GM19455 (cell line): ENCODE data around the gene CLEC19A.
"Not testable (repeated sequence)": the region's sequence is repeated elsewhere in the genome, so short reads cannot be mapped to it uniquely, and the experiment has no call there.

ENCODE experiments used
- ATAC-seq: cut with Tn5 transposase; IDR thresholded peaks from one replicate; pipeline ENCODE4 v1.9.1; 2021; ENCODE audit not compliant: unreplicated experiment

The CLEC19A gene

GRCh38 chr16:19321186-19321585 lies 35.7 kb downstream of the CLEC19A start:
- not testable (repeated sequence) for ATAC-seq

GRCh38 chr16:19323596-19323995 lies 38.1 kb downstream of the CLEC19A start:
- ATAC-seq = no peak

GRCh38 chr16:19328364-19328763 lies 42.8 kb downstream of the CLEC19A start:
- ATAC-seq = no peak

- ATAC-seq = no peak
Observed at GRCh38 chr16:19329932-19330331, 44.4 kb downstream of the CLEC19A start.

GRCh38 chr16:19330841-19331397 lies 45.4 kb downstream of the CLEC19A start:
- ATAC-seq = no peak

GRCh38 chr16:19331794-19332193 lies 46.3 kb downstream of the CLEC19A start:
- ATAC-seq = no peak

GRCh38 chr16:19338335-19338734 lies 52.8 kb downstream of the CLEC19A start:
- no peak for ATAC-seq

- ATAC-seq = no peak
Observed at GRCh38 chr16:19344224-19344801, 58.8 kb downstream of the CLEC19A start.

GRCh38 chr16:19344980-19345379 lies 59.4 kb downstream of the CLEC19A start:
- ATAC-seq = no peak

GRCh38 chr16:19346335-19346922 lies 60.9 kb downstream of the CLEC19A start:
- ATAC-seq = no peak

- ATAC-seq = no peak
Observed at GRCh38 chr16:19348125-19348524, 62.6 kb downstream of the CLEC19A start.

GRCh38 chr16:19348578-19349315 lies 63.2 kb downstream of the CLEC19A start:
- ATAC-seq = no peak

- ATAC-seq = no peak
Observed at GRCh38 chr16:19354371-19354770, 68.8 kb downstream of the CLEC19A start.

- ATAC-seq = no peak
Observed at GRCh38 chr16:19356024-19356952, 70.8 kb downstream of the CLEC19A start.

GRCh38 chr16:19359556-19359955 lies 74.0 kb downstream of the CLEC19A start:
- no peak for ATAC-seq
